NB4 (cell line): ENCODE data around the gene ZNF678.

Experiments
- DNase-seq: peaks from one replicate; pipeline ENCODE4 v3.0.0; 2010; ENCODE audit warnings: low read depth
- H3K4me3 ChIP-seq: one replicate; pipeline ENCODE4 v1.5.1; 2011; ENCODE audit warnings: mild to moderate bottlenecking, low read depth, low read length, moderate library complexity
- CTCF ChIP-seq: IDR thresholded peaks from one replicate; pipeline ENCODE4 v1.5.1; 2012; ENCODE audit warnings: low read depth, low read length
- MAX ChIP-seq: IDR thresholded peaks from 2 replicates; pipeline ENCODE4 v1.6.1; 2011; ENCODE audit warnings: low read depth, low read length
- MYC ChIP-seq: IDR thresholded peaks from 2 replicates; pipeline ENCODE4 v1.6.1; 2011; ENCODE audit warnings: low read depth, low read length
- POLR2A ChIP-seq: IDR thresholded peaks from 2 replicates; pipeline ENCODE4 v1.6.1; 2011; ENCODE audit warnings: mild to moderate bottlenecking; ENCODE audit not compliant: insufficient read length; ENCODE audit errors: extremely low read depth

ZNF678 gene

GRCh38 chr1:227544067-227545050 lies 19.0 kb upstream of the ZNF678 start:
- no peak for TF ChIP-seq MYC
- no peak for TF ChIP-seq CTCF
- no peak for TF ChIP-seq POLR2A
- no peak for TF ChIP-seq MAX
- no peak overlapping the region for H3K4me3 ChIP-seq
- DNase-seq, result no peak

- no peak overlapping the region for H3K4me3 ChIP-seq
- TF ChIP-seq MYC (no peak), CTCF (no peak), POLR2A (no peak), MAX (no peak)
- DNase-seq, result no peak
These were observed 18.0 kb upstream of the ZNF678 start for GRCh38 chr1:227545361-227545760.

- H3K4me3 ChIP-seq, result no peak overlapping the region
- no peak for DNase-seq
- TF ChIP-seq CTCF (no peak), MYC (no peak), POLR2A (no peak), MAX (no peak)
These were observed 17.3 kb upstream of the ZNF678 start for GRCh38 chr1:227546059-227546458.

- DNase-seq, result no peak
- H3K4me3 ChIP-seq, result no peak overlapping the region
- TF ChIP-seq MYC (no peak), POLR2A (no peak), MAX (no peak), CTCF (no peak)
These were observed 16.6 kb upstream of the ZNF678 start for GRCh38 chr1:227546598-227547309.

GRCh38 chr1:227547310-227548118 lies 15.8 kb upstream of the ZNF678 start:
- DNase-seq, result no peak
- TF ChIP-seq MYC (no peak), MAX (no peak), POLR2A (no peak), CTCF (no peak)

More at GRCh38 chr1:227547310-227548118, 15.8 kb upstream of the ZNF678 start:
- no peak overlapping the region for H3K4me3 ChIP-seq
